ENCODE measurements around the gene CPNE1.
A peak's percentile ranks its signal among the peaks of the same experiment; 100 is the strongest.
"Not testable (repeated sequence)": the region's sequence is repeated elsewhere in the genome, so short reads cannot be mapped to it uniquely, and the experiment has no call there.

Gene CPNE1

DNA sequence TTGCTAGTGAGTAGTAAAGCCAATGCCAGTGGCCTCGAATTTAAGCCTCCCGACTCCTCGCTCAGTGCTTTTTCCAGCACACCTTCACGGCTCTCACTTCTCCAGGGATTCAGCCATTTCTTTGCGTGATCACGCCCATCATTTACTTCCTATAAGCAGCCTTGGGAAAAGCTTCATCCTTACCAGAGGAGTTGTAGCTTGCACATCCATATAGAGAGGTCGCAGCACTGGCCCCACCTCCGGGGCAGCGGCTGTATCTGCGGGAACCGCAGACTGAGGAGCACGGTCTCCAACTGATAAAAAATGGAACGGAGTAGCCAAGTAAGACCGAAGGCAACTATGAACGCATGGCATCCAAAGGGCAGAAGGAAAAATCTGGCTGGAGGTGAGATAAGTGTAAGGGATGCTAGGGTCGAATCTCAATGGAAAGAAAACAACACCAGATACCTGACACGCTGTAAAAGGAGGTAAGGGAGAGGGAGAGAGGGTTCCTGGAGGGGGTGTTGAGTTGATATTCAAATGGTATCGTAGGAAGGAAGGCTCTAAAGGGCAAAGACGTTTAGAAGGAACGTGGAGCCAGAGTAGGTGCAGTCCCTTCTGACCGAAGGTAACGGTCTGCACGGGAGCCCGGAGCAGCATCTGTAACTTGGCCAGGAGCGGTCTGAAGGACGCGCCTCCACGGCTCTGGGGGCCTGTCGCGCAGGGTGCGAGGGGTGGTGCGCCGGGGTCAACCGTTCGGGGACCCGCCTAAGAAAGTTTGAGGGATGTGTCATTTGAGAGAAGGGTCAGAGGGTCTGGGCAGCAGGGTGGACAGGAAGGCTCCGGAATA is 33.8 kb upstream of the CPNE1 start:
- DNase-seq = peak in 4 of 14 donors; percentile 20 to 42 (median 33)

- no peak for DNase-seq
These were observed 33.1 kb upstream of the CPNE1 start for GRCh38 chr20:35697696-35698297.

DNA sequence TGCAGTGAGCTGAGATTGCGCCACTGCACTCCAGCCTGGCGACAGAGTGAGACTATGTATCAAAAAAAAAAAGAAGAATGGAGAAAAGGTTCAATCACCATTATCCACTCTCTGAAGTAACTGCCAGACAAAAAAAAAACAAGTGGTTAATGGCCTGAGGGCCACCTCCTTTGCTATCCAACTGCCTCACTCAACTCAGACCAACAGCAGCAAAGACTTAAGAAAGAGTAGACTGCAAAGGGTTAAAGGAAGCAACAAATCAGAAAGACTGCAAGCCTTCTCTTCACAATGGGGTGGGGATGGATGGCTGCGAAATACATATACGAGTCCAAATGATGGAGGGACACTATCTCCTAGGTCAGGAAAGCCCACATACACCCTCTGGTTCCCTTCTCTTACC is 31.3 kb upstream of the CPNE1 start:
- DNase-seq = no peak

DNA sequence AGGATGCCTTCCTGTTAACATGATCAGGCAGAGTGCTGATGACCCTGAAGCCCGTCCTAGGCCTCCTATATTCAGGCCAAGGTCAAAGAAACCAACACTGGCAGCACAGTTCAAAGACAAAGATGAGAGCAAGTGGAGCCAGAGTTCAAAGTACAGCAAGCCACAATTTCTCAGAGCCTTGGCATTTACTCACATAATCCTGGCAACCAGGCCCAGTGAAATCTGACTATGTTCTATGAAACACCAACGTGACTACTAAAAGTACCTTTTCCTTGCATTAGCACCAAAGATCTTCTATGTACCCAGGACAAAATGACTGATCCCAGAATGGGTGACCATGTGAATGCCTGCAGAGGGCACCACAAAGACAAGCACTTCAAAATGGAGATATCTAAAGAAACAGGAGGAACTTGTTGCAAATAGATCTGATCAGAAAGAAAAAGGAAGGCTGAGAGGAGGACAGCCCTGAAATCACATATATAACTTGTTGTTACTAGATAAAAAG is 30.6 kb upstream of the CPNE1 start:
- DNase-seq = no peak

GRCh38 chr20:35690265-35690664 is 25.6 kb upstream of the CPNE1 start:
- no peak for DNase-seq

GRCh38 chr20:35686872-35687271 is 22.2 kb upstream of the CPNE1 start:
- not testable (repeated sequence) for DNase-seq

GRCh38 chr20:35685368-35685767 is 20.7 kb upstream of the CPNE1 start:
- not testable (repeated sequence) for DNase-seq

DNA sequence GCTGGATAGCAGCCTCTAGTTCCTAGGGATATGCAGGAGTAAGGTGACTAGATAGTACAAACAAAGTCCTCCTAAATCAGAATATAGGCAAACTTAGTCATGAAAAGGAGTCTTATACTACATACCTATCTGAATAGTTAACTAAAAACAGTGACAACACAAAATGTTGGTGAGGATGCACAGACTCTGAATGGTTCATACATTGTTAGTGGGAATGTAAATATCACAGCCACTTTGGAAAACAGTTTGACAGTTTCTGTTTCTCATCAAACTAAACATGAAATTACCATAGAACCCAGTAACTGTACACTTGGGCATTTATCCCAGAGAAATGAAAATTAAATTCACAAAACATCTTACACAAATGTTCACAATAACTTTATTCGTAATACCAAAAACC is 17.3 kb upstream of the CPNE1 start:
- no peak for DNase-seq

DNA sequence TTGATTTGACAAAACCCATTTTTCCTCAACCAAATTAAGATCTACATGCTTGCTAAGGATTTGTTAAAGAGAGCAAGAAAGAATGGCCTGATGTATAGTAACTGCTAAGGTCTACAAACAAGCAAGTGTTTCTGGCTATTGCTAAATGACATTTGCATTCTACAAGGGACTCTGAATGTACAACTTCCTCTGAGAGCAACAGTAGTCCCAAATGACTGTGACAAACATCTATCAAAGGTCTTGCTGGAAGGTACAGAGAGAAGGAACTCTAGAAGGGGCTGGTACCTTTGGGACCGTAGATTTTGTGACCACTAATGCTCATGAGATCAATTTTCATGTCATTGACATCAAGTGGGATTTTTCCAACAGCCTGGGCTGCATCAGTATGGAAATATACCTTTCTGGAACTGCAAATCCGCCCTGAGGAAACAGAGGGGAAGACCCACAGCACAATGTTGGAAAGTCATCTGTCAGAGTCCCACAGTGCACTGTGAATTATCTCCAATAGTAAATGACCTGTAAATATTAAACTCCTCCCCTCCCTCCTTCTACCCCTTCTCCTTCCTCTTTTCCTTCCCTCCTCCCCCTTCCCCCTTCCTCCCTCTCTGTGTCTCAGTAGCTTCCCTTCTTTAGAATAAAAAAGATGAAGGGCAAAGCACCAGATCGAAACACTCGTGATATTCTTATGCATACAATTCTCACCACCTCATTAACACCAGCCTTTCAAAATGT is 15.9 kb upstream of the CPNE1 start:
- DNase-seq = no peak

- DNase-seq = no peak
These were observed 10.2 kb upstream of the CPNE1 start for GRCh38 chr20:35674921-35675320.

GRCh38 chr20:35673884-35674283 is 9.2 kb upstream of the CPNE1 start:
- DNase-seq = peak in 2 of 14 donors; percentile 0 to 43

DNA sequence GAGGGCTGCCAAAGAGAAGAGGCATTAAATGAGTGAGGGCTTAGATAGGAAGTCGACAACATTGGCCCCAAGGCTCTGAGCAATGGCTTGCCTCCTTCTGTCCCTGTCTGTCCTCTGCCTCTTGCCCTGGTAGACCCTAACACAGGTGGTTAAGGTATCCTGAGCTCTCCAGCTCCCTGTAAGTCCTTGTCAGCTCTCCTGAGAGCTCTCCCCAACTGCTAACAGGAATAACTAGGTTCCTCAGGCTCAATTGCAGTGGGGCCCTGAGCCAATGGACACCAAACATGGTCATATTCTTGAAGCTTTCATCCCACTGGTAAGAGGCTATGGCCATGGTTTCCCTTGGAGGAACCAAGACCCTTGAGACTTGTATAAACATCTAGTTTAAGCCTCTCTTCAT is 5.0 kb upstream of the CPNE1 start:
- no peak for DNase-seq

DNA sequence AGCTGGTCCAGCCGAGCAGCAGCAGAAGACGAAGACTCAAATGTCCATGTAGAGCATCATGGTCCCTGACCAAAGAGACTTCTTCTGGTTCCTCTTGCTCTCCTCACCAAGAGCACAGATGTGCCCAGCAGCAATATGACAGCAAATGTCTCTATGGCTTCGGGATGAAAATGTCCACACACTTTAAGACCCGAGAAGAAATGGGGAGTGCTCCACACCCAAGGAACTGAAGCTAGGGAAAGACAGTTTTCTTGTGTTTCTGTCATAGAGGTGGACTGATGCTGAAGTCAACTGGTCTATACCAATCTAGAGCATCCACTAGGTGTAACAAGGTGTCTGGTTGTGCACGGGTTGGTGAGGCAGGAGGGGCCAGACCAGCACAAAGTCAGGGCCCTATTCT is 4.5 kb upstream of the CPNE1 start:
- no peak for DNase-seq

DNA sequence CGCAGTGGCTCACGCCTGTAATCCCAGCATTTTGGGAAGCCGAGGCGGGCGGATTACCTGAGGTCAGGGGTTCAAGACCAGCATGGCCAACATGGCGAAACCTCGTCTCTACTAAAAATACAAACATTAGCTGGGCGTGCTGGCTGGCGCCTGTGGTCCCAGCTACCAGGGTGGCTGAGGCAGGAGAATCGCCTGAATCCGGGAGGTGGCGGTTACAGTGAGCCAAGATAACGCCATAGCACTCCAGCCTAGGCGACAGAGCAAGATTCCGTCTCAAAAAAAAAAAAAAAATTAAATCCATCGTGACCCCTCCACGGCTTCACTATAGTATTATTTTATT is 1.2 kb upstream of the CPNE1 start:
- no peak for DNase-seq

DNA sequence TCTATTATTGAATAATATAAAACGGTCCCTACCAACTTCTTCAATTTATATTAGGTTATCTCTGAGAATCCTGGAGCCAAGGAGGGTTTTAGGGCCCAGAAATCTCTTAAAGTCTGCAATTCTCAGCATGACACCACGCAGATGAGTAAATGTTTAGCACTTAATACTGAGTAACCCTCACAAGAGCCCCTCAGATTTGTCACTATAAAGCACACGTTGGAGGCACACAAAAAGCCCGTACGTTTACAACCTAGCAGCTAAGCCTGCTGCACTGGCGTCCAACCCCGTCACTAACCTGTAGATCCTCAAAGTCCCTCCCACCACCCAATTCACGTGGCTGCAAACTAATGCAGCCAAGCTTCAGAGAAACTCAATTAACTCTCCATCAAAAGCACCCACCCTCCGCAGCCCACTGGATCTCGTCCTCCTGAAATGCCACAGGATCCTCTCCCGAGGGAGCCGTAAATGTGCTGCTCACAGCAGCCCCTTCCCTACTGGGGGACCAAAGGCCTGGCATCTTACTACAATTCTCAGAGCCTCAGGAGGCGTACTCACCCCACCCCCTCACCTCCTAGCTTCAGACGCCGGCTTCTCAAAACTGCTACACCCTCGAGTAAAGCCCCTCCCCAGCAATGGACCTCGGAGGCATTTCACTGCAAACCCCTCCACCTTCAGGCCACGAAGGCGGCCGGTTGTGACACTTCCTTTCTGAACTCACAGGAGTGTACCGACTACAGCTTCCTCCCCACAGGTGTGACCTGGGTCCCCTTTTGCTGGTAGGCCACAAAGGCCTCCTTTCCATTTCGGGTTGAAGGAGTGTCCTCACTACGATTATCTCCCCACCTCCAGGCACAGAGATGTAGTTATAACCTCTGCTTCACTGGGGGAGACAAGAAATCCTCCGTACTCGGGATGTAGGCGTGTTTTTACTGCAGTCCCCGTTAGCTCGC is 909 bp downstream of the CPNE1 start:
- peak in 10 of 14 donors; percentile 9 to 67 (median 40) for DNase-seq

- no peak for DNase-seq
These were observed 2.1 kb downstream of the CPNE1 start for GRCh38 chr20:35662551-35662950.

GRCh38 chr20:35661908-35662307 is 2.8 kb downstream of the CPNE1 start:
- no peak for DNase-seq

DNA sequence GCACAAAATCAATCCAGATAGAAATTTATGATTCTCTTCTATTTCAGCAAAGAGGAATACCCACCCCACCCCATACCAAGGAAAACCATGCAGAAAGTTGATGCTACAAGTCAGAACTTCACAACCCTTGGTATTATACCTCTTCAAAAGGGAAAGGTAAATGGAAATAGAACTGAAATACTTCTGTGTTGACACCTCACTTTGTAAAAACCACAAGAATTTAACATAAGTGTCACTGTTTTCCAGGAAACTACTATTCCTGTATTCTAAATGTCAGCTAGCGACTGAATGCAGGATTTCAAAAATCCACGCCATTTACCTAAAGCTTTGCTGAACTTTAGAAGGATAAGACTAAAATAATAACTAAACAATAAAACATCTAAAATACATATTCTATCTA is 3.6 kb downstream of the CPNE1 start:
- DNase-seq = no peak

DNA sequence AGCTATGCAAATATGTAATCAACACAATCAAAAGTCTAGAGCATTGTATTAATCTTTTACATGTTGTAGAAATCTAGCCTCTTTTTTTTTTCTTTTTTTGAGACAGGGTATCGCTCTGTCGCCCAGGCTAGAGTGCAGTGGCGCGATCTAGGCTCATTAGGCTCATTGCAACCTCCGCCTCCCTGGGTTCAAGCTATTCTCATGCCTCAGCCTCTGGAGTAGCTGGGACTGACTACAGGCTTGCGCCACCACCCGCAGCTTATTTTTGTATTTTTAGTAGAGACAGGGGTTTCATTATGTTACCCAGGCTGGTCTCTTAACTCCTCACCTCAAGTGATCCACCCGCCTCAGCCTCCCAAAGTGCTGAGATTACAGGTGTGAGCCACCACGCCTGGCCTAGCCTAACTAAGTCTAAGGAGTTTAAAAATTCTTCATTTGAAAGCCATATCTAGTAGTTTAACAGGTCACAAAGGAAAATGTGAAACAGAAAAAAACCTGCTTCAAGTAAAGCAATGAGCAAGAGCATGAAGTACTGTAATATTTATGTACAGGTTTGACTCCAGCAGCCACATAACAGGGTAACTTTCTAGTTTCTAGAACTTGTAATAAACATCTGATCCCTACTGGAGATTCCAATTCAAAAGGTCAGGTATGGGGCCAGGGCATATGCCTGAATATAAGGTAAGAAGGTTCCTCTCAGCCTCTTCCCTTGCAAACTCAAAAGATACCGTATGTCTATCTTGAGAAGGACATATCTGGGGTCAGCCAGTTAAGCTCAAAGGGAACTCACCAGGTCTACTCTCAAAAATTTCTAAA is 4.4 kb downstream of the CPNE1 start:
- no peak for DNase-seq

GRCh38 chr20:35657271-35657670 is 7.4 kb downstream of the CPNE1 start:
- no peak for DNase-seq

- no peak for DNase-seq
These were observed 10.3 kb downstream of the CPNE1 start for GRCh38 chr20:35654415-35654814.
